PFSK-1 (cell line): ENCODE results near the gene ARID4A.

Experiments used
- POLR2AphosphoS5 ChIP-seq: IDR thresholded peaks from 2 replicates; pipeline ENCODE4 v1.6.1; 2012; ENCODE audit warnings: low read depth, mild to moderate bottlenecking, control low read depth, low read length, moderate library complexity
- TAF1 ChIP-seq: IDR thresholded peaks from 2 replicates; pipeline ENCODE4 v1.6.1; 2012; ENCODE audit warnings: low read length, control low read depth, borderline replicate concordance; ENCODE audit not compliant: insufficient read depth
- TF ChIP-seq, protein P1 (sequence below), 2 experiments: IDR thresholded peaks; 2 replicates each; pipeline versions ENCODE4 v1.6.1 to v1.8.0; 2011 to 2012; ENCODE audit warnings: low read depth in 2 of 2, low read length in 2 of 2, control low read depth in 1 of 2, inconsistent platforms in 1 of 2, mild to moderate bottlenecking in 1 of 2, moderate library complexity in 1 of 2; ENCODE audit not compliant: insufficient read depth in 1 of 2

DNA sequence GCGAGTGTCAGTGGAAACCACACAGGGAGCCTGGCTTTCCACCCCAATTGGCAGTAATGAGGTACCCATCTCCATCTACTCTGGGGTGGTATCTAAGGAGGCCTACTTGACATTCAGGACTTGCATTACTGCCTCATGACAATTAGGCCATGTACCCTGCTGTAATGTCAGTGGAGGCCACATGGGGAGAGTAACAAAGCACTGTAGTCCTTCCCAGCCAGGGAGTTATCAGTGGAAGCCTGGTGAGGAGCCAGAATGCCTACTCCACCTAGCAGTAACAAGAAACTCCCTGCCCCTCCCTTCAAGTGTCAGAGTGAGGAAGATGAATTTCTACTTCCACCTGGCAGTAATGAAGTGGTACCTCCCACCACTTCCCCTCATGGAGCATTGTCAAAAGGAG, 116.5 kb downstream of the ARID4A start:
- TF ChIP-seq TAF1, result no peak
- TF ChIP-seq, protein P1, sequence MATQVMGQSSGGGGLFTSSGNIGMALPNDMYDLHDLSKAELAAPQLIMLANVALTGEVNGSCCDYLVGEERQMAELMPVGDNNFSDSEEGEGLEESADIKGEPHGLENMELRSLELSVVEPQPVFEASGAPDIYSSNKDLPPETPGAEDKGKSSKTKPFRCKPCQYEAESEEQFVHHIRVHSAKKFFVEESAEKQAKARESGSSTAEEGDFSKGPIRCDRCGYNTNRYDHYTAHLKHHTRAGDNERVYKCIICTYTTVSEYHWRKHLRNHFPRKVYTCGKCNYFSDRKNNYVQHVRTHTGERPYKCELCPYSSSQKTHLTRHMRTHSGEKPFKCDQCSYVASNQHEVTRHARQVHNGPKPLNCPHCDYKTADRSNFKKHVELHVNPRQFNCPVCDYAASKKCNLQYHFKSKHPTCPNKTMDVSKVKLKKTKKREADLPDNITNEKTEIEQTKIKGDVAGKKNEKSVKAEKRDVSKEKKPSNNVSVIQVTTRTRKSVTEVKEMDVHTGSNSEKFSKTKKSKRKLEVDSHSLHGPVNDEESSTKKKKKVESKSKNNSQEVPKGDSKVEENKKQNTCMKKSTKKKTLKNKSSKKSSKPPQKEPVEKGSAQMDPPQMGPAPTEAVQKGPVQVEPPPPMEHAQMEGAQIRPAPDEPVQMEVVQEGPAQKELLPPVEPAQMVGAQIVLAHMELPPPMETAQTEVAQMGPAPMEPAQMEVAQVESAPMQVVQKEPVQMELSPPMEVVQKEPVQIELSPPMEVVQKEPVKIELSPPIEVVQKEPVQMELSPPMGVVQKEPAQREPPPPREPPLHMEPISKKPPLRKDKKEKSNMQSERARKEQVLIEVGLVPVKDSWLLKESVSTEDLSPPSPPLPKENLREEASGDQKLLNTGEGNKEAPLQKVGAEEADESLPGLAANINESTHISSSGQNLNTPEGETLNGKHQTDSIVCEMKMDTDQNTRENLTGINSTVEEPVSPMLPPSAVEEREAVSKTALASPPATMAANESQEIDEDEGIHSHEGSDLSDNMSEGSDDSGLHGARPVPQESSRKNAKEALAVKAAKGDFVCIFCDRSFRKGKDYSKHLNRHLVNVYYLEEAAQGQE (IDR thresholded peaks at IDR 0.05; ENCODE audit: insufficient read depth in 1 of 2, low read depth in 2 of 2, low read length in 2 of 2), result no peak
- TF ChIP-seq POLR2AphosphoS5, result no peak
